ENCODE measurements around the gene RAB6B. TPM values are rescaled to one million over a fixed set of nuclear protein-coding genes. Genes with fewer than 3 reads are reported as not detected.
A peak's percentile ranks its signal among the peaks of the same experiment; 100 is the strongest.

The RAB6B gene
- total and polyA plus RNA-seq, 2 of the 4 experiments (the other 2 are of a cell fraction), result 0.18 to 1.2 TPM

DNA sequence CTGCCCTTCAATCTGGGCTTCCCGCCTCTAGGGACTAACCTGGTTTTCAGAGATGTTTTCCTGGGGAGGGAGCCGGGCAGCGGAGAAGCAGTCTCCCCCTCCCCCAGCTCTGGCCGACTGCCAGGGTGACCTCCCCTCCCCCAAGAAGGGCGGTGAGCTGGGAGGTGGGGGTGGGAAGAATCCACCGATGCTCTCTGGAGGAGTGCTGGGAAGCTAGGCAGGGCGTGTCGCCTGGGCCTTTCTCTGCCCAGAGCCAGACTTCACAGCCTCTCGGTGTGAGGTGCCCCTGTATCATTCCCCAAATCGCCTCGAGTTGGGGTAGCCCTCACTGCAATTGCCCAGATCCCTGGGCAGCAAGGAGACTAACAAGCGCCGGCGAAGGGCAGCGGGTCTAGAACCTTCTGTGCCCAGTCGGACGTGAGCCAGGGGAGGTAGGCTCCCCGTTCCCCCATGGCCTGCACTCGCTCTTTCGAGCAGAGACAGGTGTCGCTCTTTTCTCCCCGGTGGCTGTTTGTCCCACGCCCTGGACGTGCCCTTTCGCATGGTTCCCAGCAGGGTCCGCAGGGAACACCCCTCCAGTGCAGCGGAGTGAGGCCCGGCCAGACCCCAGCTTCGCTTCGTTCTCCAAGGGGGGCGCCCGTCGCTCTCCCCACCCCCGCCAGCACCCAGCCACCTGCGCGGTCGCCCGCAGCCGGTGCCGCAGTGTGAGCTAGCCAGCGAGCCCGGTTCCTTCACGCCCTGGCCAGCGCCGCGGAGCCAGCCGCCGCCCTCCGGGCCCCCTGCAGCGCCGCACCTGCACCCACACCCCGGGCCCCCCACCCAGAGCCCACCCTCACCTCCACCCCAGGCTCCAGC is 1.1 kb downstream of the RAB6B start:
- Histone ChIP-seq H2BK5ac (ENCODE audit: low read depth, low read length, poor library complexity, severe bottlenecking) (no peak overlapping the region), H4K5ac (ENCODE audit: low read depth, low read length) (no peak overlapping the region), H3K18ac (ENCODE audit: low read depth, low read length) (no peak overlapping the region), H3K4me3 (ENCODE audit: insufficient read depth, low read depth, low read length) (peak overlapping the region; percentile 10; the same call in 1 of the 2 replicates), H2BK15ac (ENCODE audit: low read depth, low read length) (no peak overlapping the region), H2BK20ac (ENCODE audit: low read depth, low read length) (no peak overlapping the region), H3K4me2 (ENCODE audit: low read depth, low read length) (peak overlapping the region; percentile 30), H3K9me3 (ENCODE audit: control insufficient read depth, insufficient read depth, low read length) (no peaks in the 10 kb centered on the region), H3K4ac (ENCODE audit: low read depth, low read length) (no peak overlapping the region), H3K27ac (ENCODE audit: insufficient read depth, low read length) (no peak overlapping the region), H2AK9ac (replicated peaks; ENCODE audit: low read depth, low read length, poor library complexity) (no peak overlapping the region), H2BK120ac (ENCODE audit: low read depth, low read length) (no peak overlapping the region), H3K9me1 (ENCODE audit: insufficient read depth, low read length) (no peaks in the 10 kb centered on the region), H3K27me3 (ENCODE audit: control insufficient read depth, insufficient read depth, low read length) (peaks cover 50% of the 10 kb centered on the region), H4K91ac (ENCODE audit: insufficient read depth, low read depth, low read length) (no peak overlapping the region), H3K14ac (replicated peaks; ENCODE audit: low read depth, low read length) (no peak overlapping the region), H3K79me1 (ENCODE audit: low read depth in 1 of 2, low read length in 2 of 2) (no peaks in the 10 kb centered on the region), H3K9ac (ENCODE audit: low read depth, low read length) (no peak overlapping the region), H3K56ac (ENCODE audit: extremely low read depth, insufficient read depth, low read length) (no peak overlapping the region), H4K20me1 (ENCODE audit: insufficient read depth, low read length) (no peaks in the 10 kb centered on the region), H2AFZ (replicated peaks; ENCODE audit: low read length, poor library complexity) (peak overlapping the region; percentile 67), H3K23ac (ENCODE audit: low read depth, low read length) (no peak overlapping the region), H3K36me3 (ENCODE audit: control insufficient read depth, insufficient read depth, low read length) (no peaks in the 10 kb centered on the region), H4K8ac (ENCODE audit: low read depth in 2 of 2, low read length in 2 of 2) (no peak overlapping the region), H2AK5ac (ENCODE audit: low read depth, low read length) (no peak overlapping the region), H3K4me1 (ENCODE audit: control insufficient read depth, insufficient read depth, low read length) (no peaks in the 10 kb centered on the region)
- TF ChIP-seq SMC3 (IDR thresholded peaks at IDR 0.05; ENCODE audit: low read depth, low read length) (no peak), CHD1 (IDR thresholded peaks at IDR 0.05; ENCODE audit: low read depth, low read length) (no peak), ELK1 (IDR thresholded peaks at IDR 0.05; ENCODE audit: borderline replicate concordance, low read depth, low read length) (no peak), FOS (IDR thresholded peaks at IDR 0.05; ENCODE audit: low read depth, low read length) (no peak), RFX5 (IDR thresholded peaks at IDR 0.05; ENCODE audit: low read depth, low read length) (no peak), MAFK (IDR thresholded peaks at IDR 0.05; ENCODE audit: low read depth, low read length) (no peak), MAZ (IDR thresholded peaks at IDR 0.05; ENCODE audit: borderline replicate concordance, low read depth, low read length) (no peak), RAD21 (IDR thresholded peaks at IDR 0.05; ENCODE audit: low read length) (no peak), RCOR1 (IDR thresholded peaks at IDR 0.05; ENCODE audit: insufficient replicate concordance, low read length) (no peak), CEBPB (IDR thresholded peaks at IDR 0.05; ENCODE audit: low read depth, low read length) (no peak)
- TF ChIP-seq, protein P1, sequence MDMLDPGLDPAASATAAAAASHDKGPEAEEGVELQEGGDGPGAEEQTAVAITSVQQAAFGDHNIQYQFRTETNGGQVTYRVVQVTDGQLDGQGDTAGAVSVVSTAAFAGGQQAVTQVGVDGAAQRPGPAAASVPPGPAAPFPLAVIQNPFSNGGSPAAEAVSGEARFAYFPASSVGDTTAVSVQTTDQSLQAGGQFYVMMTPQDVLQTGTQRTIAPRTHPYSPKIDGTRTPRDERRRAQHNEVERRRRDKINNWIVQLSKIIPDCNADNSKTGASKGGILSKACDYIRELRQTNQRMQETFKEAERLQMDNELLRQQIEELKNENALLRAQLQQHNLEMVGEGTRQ (IDR thresholded peaks at IDR 0.05; ENCODE audit: low read depth, low read length), result no peak
- TF ChIP-seq, protein P2, sequence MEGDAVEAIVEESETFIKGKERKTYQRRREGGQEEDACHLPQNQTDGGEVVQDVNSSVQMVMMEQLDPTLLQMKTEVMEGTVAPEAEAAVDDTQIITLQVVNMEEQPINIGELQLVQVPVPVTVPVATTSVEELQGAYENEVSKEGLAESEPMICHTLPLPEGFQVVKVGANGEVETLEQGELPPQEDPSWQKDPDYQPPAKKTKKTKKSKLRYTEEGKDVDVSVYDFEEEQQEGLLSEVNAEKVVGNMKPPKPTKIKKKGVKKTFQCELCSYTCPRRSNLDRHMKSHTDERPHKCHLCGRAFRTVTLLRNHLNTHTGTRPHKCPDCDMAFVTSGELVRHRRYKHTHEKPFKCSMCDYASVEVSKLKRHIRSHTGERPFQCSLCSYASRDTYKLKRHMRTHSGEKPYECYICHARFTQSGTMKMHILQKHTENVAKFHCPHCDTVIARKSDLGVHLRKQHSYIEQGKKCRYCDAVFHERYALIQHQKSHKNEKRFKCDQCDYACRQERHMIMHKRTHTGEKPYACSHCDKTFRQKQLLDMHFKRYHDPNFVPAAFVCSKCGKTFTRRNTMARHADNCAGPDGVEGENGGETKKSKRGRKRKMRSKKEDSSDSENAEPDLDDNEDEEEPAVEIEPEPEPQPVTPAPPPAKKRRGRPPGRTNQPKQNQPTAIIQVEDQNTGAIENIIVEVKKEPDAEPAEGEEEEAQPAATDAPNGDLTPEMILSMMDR (conservative IDR thresholded peaks at IDR 0.05; ENCODE audit: low read depth, low read length), result no peak
- BruUV-seq (replicated peaks), result no TSS peak
- DNase-seq (no peak), ATAC-seq (ENCODE audit: low read depth) (peak; percentile 4)
- dilution Hi-C loops (cut with HindIII; ENCODE audit: low sequenced_read_pairs, unreplicated experiment), result no loop called here
- ChIA-PET POLR2A (ENCODE audit: unreplicated experiment) (no interaction called here), CTCF (no interaction called here)
- in situ Hi-C loops (cut with MboI; ENCODE audit: low sequenced_read_pairs), result no loop called here
- intact Hi-C loops (cut with micrococcal nuclease), result no loop called here
- WGBS, 2 experiments (ENCODE audit: extremely low coverage in 2 of 2, insufficient read length in 1 of 2), result 12% methylated on average over 25 of the region's 52 CpGs; no CpG with 5 or more reads in 1 of the 2 experiments
